Skin epidermis (tissue), 12 donors: ENCODE results near the gene ACAA2.

Source experiments
- H3K27ac ChIP-seq, 21 experiments: fragments of 200-600 bp; sonication (generic) in 11 of 21; one replicate each; pipeline ENCODE4 v1.5.0; 2020; ENCODE audit warnings: mild to moderate bottlenecking in 3 of 21, inconsistent platforms in 2 of 21, moderate library complexity in 2 of 21
- H3K4me3 ChIP-seq, 7 experiments: fragments of 200-600 bp; sonication (generic) in 2 of 7; one replicate each; pipeline ENCODE4 v1.5.0; 2020; ENCODE audit warnings: inconsistent platforms in 2 of 7, mild to moderate bottlenecking in 2 of 7, moderate library complexity in 1 of 7

ACAA2 gene

DNA sequence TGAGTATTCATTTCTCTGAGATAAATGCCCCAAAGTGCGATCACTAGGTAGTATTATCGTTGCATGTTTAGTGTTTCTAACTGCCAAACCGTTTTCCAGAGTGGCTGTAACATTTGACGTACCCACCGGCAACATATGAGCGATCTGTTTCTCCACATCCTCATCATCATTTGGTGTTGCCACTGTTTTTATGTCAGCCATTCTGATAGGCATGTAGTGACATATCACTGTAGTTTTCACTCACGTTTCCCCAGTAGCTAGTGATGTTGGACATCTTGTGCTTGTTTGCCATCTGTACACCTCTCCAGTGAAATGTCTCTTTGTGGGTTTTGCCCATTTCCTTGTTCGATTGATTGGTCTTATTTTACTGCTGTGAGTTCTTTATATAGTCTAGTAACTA lies 63.8 kb downstream of the ACAA2 start:
- Histone ChIP-seq H3K4me3 (no peak overlapping the region), H3K27ac (no peak overlapping the region)

DNA sequence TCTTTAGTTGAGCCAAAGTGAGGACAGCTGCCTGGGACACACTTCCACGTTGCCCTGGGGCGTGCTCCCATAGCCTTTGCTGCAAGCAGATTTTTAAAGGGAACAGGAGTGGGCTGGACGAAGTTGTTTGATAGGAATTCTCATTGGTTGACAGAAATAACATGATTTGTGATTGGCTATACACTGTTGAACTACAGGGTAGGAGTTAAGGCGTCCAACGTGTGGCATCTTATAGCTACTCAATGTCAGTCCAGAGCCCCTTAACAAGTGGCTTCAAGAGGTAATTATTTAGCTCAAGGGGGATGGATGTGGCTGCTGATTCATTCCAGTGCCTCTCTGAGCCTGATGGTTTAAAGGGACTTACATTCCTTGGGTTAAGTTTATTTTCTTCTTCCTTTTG lies 65.5 kb downstream of the ACAA2 start:
- no peak overlapping the region for H3K27ac ChIP-seq

DNA sequence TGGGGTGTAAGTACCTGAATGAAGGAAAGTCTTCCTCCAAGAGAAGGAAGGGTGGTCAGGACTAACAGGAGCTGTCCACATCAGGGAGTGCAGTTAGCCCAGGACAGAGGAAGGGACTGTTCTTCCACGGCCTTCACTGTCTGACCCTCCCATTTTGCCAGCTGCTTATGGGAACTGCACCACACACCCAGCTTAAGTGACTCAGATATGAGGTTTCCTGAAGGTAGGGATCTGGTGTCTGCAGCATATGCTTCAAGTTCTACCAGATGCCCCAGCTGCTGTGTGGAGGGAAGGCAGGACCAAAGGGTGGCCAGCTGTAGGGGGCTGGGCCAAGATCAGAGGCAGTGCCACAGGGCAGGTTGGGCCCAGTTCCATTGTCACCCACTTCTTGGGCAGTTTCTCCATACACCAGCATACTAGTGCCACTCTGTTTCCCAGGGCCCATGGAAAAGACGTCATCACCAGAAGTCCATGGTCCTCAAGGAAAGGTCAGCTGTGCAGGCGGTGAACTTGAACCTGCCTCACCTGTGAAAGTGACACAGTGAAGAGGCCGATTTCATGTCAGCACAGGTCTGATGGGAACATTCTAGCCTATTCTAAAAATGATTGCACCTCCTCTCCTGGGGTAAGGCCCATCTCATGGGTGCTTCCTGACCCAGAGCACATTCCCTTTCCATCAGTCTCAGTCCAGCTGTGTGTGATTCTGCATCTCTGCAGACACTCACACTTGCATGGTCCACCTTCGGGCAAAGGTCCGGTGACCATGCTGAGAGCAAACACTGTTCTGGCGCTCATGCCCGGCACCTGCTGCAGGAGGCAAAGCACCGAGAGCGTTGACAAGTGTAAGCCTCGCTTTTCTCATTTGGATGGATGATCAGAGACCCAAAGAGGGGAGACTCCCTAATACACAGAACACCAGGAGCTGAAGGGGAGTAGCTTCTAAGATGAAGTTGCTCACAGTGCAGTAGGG lies 68.0 kb downstream of the ACAA2 start:
- Histone ChIP-seq H3K4me3 (no peak overlapping the region), H3K27ac (no peak overlapping the region)

More for the DNA sequence above, 65.5 kb downstream of the ACAA2 start:
- no peak overlapping the region for H3K4me3 ChIP-seq

DNA sequence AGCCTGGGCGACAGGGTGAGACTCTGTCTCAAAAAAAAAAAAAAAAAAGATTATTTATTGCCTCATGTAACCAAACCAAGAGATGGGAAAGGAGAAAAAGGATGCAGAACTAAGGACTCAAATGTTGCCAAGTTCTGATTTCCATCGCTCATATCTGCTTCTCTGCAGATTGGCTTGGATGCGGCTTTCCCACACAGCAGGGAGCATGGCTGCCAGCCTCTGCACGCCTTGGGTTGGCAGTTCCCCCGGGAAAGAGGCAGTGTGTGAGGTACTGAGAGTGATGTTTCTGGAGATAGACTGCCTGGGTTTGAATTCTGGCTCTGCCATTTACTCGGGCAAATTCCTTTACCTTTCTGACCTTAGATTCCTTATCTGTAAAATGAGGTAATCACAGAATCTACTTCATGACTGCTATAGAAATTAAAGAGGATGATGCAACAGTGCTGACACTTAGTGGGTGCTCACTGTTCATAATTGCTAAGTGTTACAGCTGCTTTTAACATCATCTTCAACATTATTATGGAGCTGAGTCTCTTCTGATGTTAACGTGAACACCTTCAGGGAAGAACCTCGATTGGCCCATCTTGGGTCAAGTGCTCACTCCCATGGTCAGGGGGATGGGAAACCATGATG lies 68.8 kb downstream of the ACAA2 start:
- H3K27ac ChIP-seq = no peak overlapping the region
- H3K4me3 ChIP-seq = no peak overlapping the region

DNA sequence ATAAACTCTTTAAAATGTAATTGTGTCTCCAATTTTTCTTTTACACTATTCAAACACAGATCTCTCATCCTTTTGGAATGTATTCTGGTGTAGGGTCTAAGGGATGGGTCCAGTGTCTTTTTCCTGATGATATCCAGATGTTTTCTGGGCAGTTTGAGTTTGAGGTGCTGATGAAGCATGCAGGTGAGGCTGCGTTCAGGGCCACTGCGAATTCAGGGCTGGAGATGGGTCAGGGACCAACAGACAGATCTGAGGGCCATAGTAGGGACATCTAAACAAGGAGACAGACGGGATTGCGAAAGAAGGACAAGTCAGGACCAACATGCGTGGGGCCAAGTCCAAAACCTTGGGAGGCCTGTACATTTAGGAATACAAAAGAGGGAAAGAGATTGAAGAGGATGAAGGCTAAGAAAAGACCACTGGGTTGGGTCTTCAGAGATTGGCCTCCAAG lies 70.2 kb downstream of the ACAA2 start:
- Histone ChIP-seq H3K27ac (peak overlapping the region in 1 of 21 experiments; percentile 29), H3K4me3 (no peak overlapping the region)

DNA sequence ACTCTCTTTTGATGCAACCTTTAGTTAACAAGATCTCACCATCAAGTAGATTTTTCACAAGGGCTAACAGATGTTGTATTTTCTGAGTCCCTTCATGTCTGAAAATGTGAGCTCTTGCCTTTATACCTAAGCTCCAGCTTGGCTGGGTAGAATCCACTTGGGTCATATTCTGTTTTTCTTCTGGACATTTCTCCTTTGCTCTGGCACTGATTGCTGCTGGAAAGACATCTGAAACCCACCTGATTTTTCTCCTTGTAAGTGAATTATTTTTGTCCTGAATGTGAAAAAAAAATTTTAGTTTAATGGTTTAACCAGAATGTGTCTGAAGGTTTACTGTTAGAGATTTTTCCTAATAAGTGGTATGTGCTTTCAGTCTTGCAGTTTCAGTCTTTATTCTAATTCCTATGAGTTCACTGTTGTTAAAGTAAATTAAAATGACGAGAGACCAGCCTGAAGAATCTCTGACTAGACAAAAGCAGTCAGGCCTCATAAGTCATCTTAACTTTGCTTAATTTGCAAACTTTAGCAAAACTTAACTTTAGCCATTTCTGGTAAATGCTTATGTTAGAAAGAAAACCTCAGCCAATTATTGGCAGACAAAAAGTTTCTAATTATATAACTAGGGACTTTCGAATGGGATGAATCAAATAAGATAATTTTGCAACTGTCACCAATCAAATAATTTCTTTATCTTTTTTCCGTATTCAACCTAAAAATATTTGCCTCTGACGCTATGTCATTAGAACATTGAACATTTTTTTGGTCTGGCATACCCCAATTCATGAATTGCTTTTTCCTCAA lies 70.8 kb downstream of the ACAA2 start:
- Histone ChIP-seq H3K4me3 (no peak overlapping the region), H3K27ac (no peak overlapping the region)

DNA sequence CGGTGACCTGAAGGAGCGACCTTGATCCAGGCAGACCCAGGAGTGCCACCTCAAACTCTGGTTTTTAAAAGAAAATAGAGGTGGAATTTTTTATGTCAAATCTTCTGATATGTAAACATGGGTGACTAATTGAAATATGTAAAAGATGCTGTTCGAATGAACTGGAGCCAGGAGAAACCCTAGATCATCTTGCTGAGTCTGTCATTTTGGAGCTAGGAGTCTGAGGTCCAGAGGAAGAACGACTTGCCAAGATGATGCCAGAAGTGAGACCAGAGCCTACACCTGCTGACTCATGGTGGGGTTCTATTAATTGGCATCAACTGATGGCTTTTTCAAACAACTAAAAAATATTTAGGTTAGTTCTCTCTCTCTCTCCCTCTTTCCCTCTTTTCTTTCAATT lies 74.1 kb downstream of the ACAA2 start:
- no peak overlapping the region for H3K27ac ChIP-seq
- no peak overlapping the region for H3K4me3 ChIP-seq

DNA sequence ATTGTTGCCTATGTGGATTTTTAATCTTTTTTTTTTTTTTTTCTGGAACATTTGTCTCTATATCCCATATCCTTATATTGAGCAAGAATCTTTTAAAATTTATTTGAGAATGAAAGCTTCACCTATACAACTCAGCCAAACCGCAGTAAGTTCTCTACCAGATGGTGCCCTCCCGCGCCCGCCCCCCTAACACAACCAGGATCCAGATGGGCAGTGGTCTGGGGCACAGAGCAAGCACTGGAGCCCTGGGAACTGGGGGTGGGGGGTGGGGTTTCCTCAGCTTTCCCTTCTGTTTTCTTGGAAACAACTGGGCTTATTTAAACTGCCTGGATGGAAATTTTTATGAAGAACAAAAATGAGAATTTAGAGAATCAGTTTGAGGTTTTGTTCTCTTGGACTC lies 74.6 kb downstream of the ACAA2 start:
- Histone ChIP-seq H3K27ac (no peak overlapping the region), H3K4me3 (no peak overlapping the region)

DNA sequence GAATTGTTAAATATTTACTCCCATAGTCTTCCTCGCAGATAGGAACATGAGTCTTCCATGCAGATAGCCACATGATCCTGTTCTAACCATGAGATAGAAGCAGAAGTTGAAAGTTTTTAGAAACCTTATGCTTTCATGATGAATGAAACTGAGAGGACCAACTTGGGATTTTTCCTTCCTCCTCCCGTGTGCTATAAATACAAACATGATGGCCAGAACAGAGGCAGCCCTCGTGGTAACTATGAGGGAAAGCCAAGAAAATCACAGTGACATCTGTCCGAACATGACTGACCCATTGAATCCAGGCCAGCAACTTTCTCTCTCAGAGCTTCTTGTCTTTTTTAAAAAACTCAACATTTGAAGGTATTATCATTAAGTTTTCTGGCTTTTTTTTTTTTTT lies 78.5 kb downstream of the ACAA2 start:
- H3K27ac ChIP-seq = no peak overlapping the region
- no peak overlapping the region for H3K4me3 ChIP-seq

DNA sequence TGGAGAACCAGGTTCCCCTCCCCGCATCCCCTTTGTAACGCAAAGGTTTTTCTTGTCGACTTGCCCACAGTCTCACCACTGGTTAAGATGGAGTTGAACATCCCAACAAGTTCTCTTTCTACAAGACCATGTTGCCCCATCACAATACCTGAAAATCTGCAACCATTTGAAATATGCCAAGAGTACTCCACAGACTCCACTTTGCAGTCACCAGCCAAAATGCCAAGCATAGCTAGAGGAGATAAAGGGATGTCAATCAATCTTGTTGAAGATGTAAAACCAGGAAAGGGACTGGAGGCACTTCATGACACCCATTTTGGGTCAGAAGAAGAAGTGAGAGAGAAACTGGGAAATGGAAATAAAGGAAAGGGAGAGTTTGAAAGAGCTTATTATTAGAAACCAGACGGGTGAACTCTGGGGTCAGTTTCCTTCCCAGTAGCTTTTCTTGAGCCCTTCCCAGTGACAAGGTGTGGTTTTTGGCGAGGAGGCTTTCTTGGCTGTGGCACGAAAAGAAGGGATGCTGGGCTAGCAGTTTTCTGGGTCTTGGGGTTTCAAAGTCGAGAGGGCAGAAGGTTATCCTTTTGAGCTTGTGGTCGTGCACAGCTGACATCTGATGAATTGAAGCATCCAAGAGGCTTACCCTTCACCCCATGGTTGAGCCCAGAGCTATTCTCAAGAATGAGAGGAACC lies 79.3 kb downstream of the ACAA2 start:
- Histone ChIP-seq H3K4me3 (no peak overlapping the region), H3K27ac (no peak overlapping the region)

DNA sequence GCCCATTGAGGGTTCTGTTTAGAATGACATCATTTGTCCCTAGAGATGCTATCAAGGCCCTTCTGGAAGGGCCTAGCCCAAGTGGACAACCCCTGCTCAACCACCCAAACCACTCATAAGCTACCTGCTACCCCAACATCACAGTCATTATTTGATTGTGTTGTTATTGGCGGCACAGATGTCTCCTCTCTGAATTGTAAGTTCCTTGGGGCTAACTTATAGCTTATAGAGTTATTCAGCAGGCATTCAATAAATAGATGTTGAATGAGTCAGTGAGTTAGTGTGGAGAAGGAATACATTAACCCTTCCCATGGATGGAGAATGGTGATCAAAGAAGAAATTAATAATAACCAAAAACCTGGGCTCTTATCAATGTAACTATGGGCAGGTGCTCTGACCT lies 80.0 kb downstream of the ACAA2 start:
- H3K27ac ChIP-seq = no peak overlapping the region
- H3K4me3 ChIP-seq = no peak overlapping the region
